Epithelial cell of prostate (primary cell): ENCODE results near the gene NFILZ.
"Not testable (repeated sequence)": the region's sequence is repeated elsewhere in the genome, so short reads cannot be mapped to it uniquely, and the experiment has no call there.

Source experiments
- DNase-seq: peaks from one replicate; pipeline ENCODE4 v3.0.0-alpha.2; 2011; ENCODE audit warnings: low read depth, low spot score
- H3K27ac ChIP-seq: fragments of 450-650 bp; 2 replicates; pipeline ENCODE4 v1.5.1; 2017; ENCODE audit warnings: mild to moderate bottlenecking

The NFILZ gene

GRCh38 chr19:8610936-8611300 lies 19.5 kb upstream of the NFILZ start:
- no peak for DNase-seq
- H3K27ac ChIP-seq = no peak overlapping the region

- no peak overlapping the region for H3K27ac ChIP-seq
- DNase-seq = no peak
These were observed 19.0 kb upstream of the NFILZ start for GRCh38 chr19:8611391-8611876.

- no peak overlapping the region for H3K27ac ChIP-seq
- no peak for DNase-seq
These were observed 18.3 kb upstream of the NFILZ start for GRCh38 chr19:8611877-8612806.

- H3K27ac ChIP-seq = no peak overlapping the region
- DNase-seq = no peak
These were observed 17.6 kb upstream of the NFILZ start for GRCh38 chr19:8612807-8613171.

- no peak overlapping the region for H3K27ac ChIP-seq
- DNase-seq = no peak
These were observed 16.0 kb upstream of the NFILZ start for GRCh38 chr19:8614455-8614854.

- H3K27ac ChIP-seq = no peak overlapping the region
- DNase-seq = no peak
These were observed 15.4 kb upstream of the NFILZ start for GRCh38 chr19:8615024-8615423.

- H3K27ac ChIP-seq = no peak overlapping the region
- no peak for DNase-seq
These were observed 14.4 kb upstream of the NFILZ start for GRCh38 chr19:8615813-8616596.

GRCh38 chr19:8616861-8617260 lies 13.6 kb upstream of the NFILZ start:
- no peak overlapping the region for H3K27ac ChIP-seq
- no peak for DNase-seq

- H3K27ac ChIP-seq, DNase-seq: not testable (repeated sequence)
These were observed 13.1 kb upstream of the NFILZ start for GRCh38 chr19:8617325-8617724.

GRCh38 chr19:8617984-8618383 lies 12.4 kb upstream of the NFILZ start:
- DNase-seq = no peak
- no peak overlapping the region for H3K27ac ChIP-seq

- H3K27ac ChIP-seq = no peak overlapping the region
- no peak for DNase-seq
These were observed 11.7 kb upstream of the NFILZ start for GRCh38 chr19:8618751-8619150.

- H3K27ac ChIP-seq = not testable (repeated sequence)
These were observed 7.5 kb upstream of the NFILZ start for GRCh38 chr19:8622886-8623285.

GRCh38 chr19:8626842-8627241 lies 3.6 kb upstream of the NFILZ start:
- H3K27ac ChIP-seq = no peak overlapping the region
- DNase-seq = no peak

More at GRCh38 chr19:8622886-8623285, 7.5 kb upstream of the NFILZ start:
- not testable (repeated sequence) for DNase-seq

- H3K27ac ChIP-seq = no peak overlapping the region
- no peak for DNase-seq
These were observed 1.2 kb upstream of the NFILZ start for GRCh38 chr19:8629184-8629583.

GRCh38 chr19:8630796-8631424 lies 477 bp downstream of the NFILZ start:
- no peak overlapping the region for H3K27ac ChIP-seq
- no peak for DNase-seq

GRCh38 chr19:8631425-8631819 lies 989 bp downstream of the NFILZ start:
- no peak overlapping the region for H3K27ac ChIP-seq
- no peak for DNase-seq

- no peak for DNase-seq
- H3K27ac ChIP-seq = no peak overlapping the region
These were observed 5.0 kb downstream of the NFILZ start for GRCh38 chr19:8635422-8635821.

GRCh38 chr19:8637070-8637469 lies 6.6 kb downstream of the NFILZ start:
- DNase-seq, H3K27ac ChIP-seq: not testable (repeated sequence)

GRCh38 chr19:8638078-8638619 lies 7.7 kb downstream of the NFILZ start:
- DNase-seq = no peak
- H3K27ac ChIP-seq = no peak overlapping the region

- no peak overlapping the region for H3K27ac ChIP-seq
- no peak for DNase-seq
These were observed 9.5 kb downstream of the NFILZ start for GRCh38 chr19:8639821-8640401.
